ENCODE results near the gene PRXL2C. TPM values are rescaled to one million over a fixed set of nuclear protein-coding genes. Genes with fewer than 3 reads are reported as not detected.
"Not testable (repeated sequence)": the region's sequence is repeated elsewhere in the genome, so short reads cannot be mapped to it uniquely, and the experiment has no call there.

Gene PRXL2C
- total RNA-seq, 6 experiments from 2014 or later: 2.9 to 10.7 (median 5.6) TPM

GRCh38 chr9:96686638-96687335, 31.7 kb upstream of the PRXL2C start:
- ATAC-seq (peak; percentile 55 to 96 (median 87)), DNase-seq (peak; percentile 58 to 72 (median 72))
- intact Hi-C loops (cut with DNase I): no loop called here
- no peak for TF ChIP-seq POLR2A (IDR thresholded peaks at IDR 0.05)
- TF ChIP-seq, protein P1, sequence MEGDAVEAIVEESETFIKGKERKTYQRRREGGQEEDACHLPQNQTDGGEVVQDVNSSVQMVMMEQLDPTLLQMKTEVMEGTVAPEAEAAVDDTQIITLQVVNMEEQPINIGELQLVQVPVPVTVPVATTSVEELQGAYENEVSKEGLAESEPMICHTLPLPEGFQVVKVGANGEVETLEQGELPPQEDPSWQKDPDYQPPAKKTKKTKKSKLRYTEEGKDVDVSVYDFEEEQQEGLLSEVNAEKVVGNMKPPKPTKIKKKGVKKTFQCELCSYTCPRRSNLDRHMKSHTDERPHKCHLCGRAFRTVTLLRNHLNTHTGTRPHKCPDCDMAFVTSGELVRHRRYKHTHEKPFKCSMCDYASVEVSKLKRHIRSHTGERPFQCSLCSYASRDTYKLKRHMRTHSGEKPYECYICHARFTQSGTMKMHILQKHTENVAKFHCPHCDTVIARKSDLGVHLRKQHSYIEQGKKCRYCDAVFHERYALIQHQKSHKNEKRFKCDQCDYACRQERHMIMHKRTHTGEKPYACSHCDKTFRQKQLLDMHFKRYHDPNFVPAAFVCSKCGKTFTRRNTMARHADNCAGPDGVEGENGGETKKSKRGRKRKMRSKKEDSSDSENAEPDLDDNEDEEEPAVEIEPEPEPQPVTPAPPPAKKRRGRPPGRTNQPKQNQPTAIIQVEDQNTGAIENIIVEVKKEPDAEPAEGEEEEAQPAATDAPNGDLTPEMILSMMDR (IDR thresholded peaks at IDR 0.05): peak; percentile 3 to 38 (median 28)
- Histone ChIP-seq H3K4me3 (peak overlapping the region; percentile 7 to 37 (median 23)), H3K27ac (peak overlapping the region in 1 of 3 donors; percentile 10), H3K27me3 (no peaks in the 10 kb centered on the region), H3K4me1 (no peaks in the 10 kb centered on the region), H3K36me3 (no peaks in the 10 kb centered on the region), H3K9me3 (no peaks in the 10 kb centered on the region)
- 8% methylated on average over 33 of the region's 62 CpGs for WGBS (ENCODE audit: insufficient coverage, low coverage, low lambda C conversion rate, missing lambda C conversion rate)

GRCh38 chr9:96680812-96681499, 25.8 kb upstream of the PRXL2C start:
- intact Hi-C loops (cut with DNase I): no loop called here
- no peak for TF ChIP-seq POLR2A (IDR thresholded peaks at IDR 0.05)
- TF ChIP-seq, protein P1 (IDR thresholded peaks at IDR 0.05): no peak
- Histone ChIP-seq H3K27ac (no peak overlapping the region), H3K4me3 (no peak overlapping the region), H3K4me1 (no peaks in the 10 kb centered on the region), H3K9me3 (no peaks in the 10 kb centered on the region), H3K27me3 (no peaks in the 10 kb centered on the region), H3K36me3 (no peaks in the 10 kb centered on the region)
- no peak for DNase-seq
- 42% methylated on average over 4 of the region's 4 CpGs for WGBS (ENCODE audit: insufficient coverage, low coverage, low lambda C conversion rate, missing lambda C conversion rate)
- no peak for ATAC-seq

GRCh38 chr9:96674906-96675538, 19.9 kb upstream of the PRXL2C start:
- Histone ChIP-seq H3K4me1 (no peaks in the 10 kb centered on the region), H3K36me3 (no peaks in the 10 kb centered on the region), H3K27me3 (no peaks in the 10 kb centered on the region), H3K9me3 (no peaks in the 10 kb centered on the region), H3K4me3 (no peak overlapping the region), H3K27ac (no peak overlapping the region)
- intact Hi-C loops (cut with DNase I): no loop called here
- ATAC-seq (no peak), DNase-seq (no peak)
- TF ChIP-seq, protein P1 (IDR thresholded peaks at IDR 0.05): no peak
- TF ChIP-seq POLR2A (IDR thresholded peaks at IDR 0.05): no peak

GRCh38 chr9:96673786-96674185, 18.7 kb upstream of the PRXL2C start:
- intact Hi-C loops (cut with DNase I); DNase-seq; H3K4me1 ChIP-seq; ATAC-seq; H3K27me3 ChIP-seq; H3K36me3 ChIP-seq; H3K4me3 ChIP-seq; H3K27ac ChIP-seq; H3K9me3 ChIP-seq: not testable (repeated sequence)
- WGBS (ENCODE audit: insufficient coverage, low coverage, low lambda C conversion rate, missing lambda C conversion rate): 46% methylated on average over 2 of the region's 4 CpGs

Data from right lobe of liver (tissue), 6 donors.